NCI-H748 treated with DMSO at 0.1 percent for 48 hours (cell line): ENCODE measurements around the gene TIE1.
A peak's percentile ranks its signal among the peaks of the same experiment; 100 is the strongest.

Experiments used
- DNase-seq: peaks from one replicate; lab custom pipeline; 2025; lab: John Stamatoyannopoulos, UW

Gene TIE1

DNA sequence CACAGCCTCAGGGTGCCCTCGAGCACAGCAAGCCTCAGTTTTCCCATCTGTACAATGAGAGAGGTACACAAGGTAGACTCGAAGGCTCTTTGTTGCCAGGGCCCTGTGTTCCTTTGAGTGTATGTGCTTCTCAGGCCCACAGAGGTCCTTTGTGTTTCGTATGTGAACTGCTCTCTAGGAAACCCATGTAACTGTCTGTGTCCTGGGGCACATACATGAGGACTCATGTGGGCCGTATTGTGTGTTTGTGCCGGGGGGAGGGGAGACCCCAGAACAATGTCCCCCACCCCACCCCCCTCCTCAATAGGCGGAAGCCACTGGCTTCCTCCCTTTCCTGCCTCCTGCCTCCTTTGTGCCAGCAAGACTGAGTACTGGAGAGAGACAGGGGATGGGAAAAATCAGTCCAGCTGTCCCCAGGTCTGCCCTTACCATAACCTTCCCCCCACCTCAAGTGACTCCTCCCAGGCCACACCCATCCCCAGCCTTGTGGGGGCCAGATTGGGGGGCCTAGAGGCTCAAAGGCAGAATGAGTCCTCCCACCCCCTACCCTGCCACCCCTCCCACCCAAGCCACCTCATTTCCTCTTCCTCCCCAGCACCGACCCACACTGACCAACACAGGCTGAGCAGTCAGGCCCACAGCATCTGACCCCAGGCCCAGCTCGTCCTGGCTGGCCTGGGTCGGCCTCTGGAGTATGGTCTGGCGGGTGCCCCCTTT, at the start of gene TIE1:
TIE1 (plus strand) TSS at position 605 of the 717 bp plus-strand sequence; CDS start at position 695, 90 bp downstream.
- DNase-seq, result no peak

DNA sequence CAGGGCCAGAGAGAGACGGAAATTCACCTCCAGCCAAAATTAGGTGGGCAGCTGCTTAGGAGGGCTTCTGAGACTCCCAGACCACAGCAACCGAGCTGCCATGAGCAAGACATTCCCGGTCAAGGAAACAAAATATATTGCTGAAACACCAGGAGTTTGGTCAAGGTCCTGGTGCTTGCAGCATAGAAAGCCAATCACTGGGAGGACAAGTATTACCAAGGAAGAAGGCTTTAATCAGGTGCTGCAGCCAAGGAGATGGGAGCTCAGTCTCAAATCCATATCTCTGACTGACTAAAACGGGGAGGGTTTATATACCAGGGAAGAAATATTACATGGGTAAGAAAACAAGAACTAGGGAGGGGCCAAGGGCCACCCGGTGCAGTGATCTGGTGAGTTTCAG, 49.8 kb upstream of the TIE1 start:
- DNase-seq, result no peak

DNA sequence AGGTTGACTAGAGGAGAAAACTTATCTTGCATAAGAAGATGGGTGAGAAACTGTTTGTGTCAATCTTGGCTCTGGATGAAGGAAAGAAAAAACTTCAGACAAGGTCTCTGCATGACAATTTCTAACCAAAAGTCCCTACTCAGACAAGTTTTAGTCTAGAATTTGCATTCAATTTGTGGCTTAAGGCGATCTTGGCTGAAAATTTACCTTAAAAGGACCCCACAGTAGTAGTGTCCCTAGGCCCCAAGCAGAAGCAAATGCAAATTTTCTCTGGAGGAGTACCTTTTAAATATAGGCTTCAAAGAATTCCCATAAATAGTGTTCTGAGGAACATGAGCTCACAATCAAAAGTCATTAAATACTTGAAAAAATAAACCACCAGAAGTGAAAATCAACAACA, 48.6 kb upstream of the TIE1 start:
- DNase-seq, result no peak

DNA sequence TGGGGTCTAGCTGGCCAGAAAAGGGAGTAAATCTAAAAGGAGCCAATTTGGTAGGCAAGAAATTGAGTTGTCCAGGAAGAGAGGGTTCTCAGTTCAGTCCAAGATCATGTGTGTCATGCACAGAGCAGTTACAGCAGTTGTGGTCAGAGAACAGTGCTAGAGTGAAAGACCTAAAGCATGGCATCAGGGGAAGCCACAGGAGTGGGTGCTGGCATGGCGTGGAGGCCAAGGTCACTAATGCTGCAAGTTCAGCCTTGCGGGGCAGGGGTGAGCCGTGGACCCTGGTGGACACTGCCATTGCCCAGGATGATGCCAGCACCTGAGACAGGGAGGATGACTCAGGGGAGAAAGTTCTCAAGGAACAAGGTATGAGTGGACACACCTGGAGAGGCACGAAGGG, 47.6 kb upstream of the TIE1 start:
- no peak for DNase-seq

DNA sequence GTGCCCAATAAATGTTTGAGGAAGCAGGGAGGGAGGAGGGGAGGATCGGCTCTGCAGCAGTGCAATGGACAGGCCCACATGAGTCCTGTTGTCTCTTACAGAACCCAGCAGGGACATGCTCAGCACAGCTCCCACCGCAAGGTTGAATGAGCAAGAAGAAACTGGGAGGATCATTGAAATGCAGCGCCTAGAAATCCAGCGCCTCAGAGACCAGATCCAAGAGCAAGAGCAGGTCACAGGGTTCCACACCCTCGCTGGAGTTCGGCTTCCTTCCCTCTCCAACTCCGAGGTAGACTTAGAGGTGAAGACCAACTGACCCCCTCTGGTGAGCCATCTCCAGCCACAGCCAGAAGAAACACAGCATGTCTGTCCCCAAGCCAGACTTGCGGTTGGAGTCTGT, 46.9 kb upstream of the TIE1 start:
- DNase-seq, result no peak

DNA sequence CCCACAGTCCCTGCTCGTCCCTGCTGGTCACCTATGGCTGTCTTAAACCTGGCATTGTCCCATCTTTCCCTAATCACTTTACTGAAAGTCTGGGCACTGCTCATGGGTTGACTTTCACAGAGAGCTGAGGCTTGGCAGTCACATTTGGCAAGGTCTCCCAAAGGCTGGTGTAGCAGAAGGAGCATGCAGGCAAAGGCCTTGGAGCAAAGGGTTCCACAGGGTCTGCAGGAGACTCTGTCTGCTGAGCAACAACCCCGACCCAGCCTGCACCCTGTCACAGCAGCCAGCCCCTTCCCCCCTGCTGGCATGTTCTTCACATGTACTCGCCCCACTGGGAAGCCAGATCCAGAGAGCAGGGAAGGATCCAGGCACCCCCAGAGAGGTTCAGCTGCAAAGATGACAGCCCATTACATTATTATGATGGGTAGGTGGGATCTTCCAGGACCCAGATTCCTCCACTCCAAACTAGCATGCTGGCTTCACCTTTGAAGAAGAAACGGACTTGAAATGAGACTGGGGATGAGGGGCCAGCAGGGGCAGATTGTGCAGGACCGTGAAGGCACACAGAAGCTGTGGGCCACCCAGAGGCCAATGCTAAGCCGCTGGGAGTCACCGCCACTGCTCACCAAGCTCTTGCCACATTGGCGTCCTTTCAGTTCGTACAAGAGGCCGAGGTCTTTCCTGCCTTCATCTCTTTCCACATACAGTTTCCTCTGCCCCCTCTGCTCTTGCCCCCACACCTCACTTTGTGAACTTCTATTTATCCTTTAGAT, 45.2 kb upstream of the TIE1 start:
- no peak for DNase-seq

DNA sequence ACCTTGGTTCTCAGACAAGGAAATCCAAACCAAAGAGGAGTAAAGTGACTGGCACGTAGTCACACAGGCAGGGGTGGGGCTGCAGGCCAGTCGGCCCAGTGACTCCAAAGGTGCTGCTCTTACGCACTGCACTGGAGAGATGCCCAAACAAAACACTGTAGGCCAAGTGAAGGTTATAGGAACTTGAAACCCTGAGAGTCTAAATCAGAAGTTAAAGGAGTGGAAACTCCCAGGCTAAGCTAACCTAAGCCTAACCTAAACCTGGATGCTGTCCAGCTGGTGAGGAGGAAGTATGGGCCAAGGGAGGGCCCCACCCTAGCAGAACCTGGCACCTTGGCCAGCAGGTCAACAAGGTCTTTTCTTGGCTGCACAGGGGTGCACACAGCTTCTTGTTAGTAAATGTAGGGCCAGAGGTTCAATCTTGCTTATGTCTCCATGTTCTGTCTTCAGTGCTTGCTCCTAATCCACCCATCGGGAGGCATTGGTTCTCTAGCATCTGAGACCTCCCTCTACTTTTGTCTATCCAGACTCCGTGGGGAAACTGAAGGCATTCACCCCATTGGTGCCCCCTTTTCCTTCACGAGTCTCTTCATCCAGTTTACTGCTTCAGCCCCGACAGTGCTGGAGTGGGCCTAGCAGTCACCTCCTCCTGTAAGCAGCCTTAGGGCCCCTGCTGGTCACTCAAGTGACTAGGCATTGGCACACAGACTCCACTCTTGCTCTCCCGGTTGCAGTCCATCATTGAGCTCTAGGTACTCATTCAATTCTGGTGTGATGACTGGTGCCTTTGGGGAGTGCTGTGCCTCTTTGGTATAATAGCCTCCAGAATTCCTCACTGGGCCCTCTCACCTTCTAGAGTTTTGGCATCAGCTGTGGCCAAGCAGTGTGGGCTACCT, 43.9 kb upstream of the TIE1 start:
- DNase-seq, result no peak

DNA sequence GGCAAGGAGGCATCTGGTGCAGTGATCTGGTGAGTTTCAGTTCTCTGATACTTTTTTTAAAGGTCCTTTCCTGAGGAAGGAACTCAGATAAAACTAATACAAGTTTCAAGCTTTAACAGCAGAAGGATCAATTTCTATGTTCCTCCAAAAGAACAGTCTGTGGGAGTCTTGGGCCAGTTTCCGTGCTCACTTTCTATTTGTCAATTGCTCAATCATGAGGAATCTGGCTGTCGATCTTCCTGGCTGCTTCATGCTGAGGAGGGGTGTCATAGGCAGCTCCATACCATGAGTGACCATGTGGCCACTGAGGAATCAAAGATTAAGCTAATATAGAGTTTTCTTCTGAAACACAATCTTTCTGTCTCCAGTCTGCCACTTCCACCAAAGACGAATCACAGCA, 42.4 kb upstream of the TIE1 start:
- DNase-seq, result no peak

DNA sequence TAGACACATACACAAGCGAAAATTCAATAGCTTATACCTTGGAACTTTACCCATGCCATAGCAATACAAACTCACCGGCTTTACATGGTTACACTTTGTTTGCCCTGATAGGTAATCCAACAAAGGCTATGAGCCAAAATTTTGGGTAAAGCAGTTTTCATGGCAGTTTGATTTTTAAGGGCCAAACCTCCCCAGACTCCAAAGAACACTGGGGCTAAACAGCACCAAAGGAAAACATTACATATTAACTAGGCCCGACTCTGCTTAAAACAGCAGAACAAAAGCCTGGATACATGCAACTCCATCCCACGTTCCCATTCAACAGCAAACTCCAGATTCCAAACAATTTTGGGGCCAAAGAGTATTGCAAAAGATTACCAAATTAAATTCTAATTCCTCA, 35.4 kb upstream of the TIE1 start:
- no peak for DNase-seq

DNA sequence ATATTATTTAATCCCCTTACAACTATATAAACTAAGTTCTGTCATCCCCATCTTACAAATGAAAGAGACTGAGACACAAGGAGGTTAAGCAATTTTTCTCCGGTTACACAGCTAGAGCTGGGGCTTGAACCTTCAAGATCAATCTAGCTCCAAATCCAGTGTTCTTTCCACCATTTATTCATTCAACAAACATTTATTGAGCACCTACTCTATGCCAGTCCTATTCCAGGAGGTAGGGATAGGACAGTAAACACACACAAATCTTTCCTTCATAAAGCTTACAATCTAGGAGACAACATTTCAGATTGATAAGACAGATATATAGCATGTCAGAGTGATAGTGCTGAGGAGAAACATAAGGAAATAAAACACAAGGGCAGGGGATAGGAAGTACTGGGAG, 33.9 kb upstream of the TIE1 start:
- DNase-seq, result no peak

DNA sequence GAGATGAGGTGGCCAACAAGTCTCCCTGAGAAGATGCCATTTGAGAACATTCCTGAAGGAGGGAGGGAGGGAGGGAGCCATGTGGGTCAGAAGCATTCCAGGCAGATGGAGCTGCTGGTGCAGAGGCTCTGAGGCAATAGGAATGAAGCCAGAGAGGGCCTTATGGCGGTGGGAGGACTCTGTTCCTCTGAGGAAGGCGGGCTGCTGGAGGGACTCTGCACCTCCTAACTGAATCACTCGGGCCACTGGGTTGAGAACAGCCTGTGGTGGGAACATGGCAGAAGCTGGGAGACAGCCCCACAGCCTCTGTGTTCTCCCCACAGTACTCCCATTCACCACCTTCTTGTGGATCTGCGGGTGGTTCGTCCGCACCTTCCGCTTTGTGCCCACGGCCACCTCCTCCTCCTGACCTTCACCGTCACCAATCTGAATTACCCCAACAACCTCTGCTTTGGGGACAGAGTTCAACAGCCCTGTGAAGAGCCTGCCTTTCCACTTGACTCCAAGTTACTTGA, 33.4 kb upstream of the TIE1 start:
- no peak for DNase-seq

DNA sequence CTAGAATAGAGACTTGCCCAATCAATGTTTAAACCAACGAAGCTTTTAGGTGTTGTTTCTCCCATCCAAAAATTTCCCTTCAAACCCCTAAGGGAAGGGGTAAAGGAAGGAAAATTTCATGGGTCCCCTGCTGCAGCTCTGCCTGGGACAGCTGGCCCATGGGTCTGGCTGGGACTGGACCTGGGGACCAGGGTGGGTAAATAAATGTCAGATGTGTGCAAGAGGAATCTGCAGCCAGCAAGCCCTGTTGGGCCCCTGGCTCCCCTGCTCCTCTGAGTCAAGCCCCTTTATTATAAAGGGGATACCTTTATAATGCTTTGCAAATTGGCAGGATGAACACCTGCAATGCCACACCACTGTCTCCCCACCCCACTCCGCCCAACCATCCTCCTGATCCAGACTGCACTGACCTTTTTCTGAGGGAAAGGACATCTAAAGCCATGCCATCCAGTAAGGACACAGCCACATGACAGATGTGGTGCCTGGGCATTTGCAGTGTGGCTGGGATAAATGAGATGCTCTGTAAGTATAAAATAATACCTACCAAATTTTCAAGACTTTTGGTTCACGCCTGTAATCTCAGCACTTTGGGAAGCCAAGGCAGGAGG, 32.9 kb upstream of the TIE1 start:
- DNase-seq, result no peak

DNA sequence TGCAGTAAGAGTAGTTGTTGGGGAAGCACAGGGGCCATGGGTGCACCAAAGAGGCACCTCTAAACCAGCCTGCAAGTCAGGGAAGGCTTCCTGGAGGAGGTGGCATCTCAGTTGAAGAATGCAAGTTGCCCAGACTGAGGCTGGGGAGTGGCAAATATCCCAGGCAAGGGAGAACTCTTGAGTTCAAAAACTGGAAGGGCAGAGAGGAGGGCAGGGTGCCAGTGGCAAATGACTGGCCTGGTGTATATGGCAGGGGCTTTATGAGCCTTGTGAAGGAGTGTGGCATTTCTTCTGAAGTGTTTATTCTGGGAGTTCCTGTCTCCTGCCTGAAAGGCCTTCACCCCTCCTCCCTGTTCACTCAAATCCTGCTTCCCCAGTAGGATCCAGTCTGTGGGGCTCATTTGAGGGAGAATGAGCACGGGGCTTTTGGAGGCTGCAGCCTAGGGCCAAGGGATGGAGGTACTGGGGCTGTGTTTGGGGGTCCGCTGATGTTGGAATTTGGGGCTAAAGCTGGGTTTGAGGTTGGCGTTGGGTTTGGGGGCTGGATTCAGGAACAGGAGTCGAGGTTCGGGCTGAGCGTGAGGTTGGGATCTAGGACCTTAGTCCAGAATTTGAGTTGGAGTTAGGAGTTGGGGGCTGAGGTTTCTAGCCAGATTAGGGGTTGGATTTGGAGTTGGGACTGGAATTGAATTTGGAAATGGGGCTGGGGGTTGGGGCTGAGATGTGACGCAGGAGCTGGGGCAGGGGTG, 31.0 kb upstream of the TIE1 start, which contains the start of gene TMEM125:
TMEM125 (plus strand) TSS at position 357 of the 749 bp plus-strand sequence. CDS start 2,740 bp downstream, outside the sequence.
- no peak for DNase-seq

DNA sequence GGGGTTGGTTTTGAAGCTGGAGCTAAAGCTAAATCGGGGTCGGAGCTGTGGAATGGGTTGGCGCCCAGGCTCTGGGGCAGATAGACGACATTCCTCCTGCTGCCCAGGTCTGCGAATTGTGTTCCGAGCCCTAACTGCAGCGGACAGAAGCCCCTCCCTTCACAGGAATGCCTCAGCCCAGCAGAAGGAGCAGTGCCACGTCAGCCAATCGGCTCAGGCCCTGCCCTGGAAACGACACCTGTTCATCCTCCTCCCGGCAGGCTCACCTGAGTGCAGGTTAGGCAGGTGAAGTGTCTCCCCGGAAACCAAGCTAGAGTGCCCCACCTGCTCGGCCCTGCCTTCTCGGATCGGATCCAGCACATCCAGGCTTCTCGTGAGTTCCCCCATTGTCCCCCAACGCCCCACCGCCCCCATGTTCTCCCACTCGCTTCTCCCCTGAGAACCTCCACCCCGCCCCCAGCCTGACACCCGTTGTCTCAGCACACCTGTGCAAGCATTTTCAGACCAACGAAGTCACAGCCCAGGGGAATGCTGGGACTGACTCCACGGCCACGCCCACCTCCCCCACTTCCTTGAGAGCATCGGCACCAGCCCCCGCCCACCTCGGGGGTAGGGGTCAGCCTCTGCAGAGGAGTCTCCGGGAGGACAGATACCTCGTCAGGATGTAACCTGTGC, 30.2 kb upstream of the TIE1 start:
- peak; percentile 100 for DNase-seq

DNA sequence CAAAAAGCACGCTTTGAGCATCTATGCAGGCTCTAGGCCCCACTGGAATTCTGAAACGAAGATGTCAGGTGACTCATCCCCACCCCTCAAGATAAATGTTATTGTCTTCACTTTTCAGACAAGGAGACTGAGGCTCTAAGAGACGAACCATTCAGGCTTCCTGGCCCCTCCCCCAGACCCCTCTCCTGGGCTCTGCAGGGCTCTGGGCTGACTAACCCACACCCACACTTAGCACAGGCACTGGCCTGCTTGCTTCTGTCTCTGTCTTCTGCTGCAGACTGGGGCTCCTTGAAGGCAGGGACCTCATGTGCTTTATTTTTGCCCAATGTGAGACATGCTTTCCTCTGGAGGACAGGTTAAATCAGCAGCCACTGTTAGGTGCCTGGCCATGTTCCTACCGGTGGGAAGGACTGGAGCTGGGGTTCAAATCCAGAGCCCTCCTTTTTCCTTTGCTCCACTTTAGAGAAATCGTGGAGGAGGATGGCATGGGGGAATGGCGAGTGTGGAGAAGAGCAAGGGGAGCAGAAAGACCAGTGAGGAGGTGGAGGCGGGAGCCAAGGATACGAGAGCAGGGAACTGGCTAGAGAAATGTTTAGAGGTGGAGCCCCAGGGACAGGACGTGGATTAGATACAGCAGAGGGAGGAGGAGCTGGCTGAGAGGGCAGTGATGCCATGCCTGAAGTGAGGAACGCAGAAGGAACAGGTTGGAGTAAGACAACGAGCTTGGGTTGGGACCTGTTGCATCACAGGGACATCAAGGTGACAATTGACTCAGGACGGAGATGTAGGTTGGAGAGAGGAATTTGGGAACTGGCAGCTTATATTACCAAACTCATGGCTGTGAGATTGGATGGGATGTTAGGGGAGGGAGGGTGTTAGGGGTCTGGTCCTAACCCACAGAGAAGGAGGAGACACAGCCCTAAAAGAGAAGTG, 29.3 kb upstream of the TIE1 start:
- no peak for DNase-seq

DNA sequence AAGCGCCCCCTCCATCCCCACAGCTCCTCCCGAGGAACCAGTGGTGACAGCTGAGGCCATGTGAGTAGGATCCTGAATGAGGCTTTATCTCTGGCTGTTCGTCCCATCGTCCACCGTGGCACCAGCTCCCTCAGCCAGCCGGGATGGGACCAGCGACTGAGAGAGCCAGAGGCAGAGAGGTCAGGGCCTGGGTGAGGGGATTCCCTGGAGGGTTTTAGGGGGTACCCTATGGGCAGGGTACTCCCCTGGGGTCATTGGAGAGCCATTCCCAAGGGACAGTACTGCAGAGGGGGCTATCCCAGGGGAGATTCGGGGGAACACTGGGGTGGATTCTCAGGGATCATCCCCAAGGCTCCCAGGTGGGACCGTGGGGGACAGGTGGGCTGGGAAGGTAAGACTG, 28.6 kb upstream of the TIE1 start:
- no peak for DNase-seq

DNA sequence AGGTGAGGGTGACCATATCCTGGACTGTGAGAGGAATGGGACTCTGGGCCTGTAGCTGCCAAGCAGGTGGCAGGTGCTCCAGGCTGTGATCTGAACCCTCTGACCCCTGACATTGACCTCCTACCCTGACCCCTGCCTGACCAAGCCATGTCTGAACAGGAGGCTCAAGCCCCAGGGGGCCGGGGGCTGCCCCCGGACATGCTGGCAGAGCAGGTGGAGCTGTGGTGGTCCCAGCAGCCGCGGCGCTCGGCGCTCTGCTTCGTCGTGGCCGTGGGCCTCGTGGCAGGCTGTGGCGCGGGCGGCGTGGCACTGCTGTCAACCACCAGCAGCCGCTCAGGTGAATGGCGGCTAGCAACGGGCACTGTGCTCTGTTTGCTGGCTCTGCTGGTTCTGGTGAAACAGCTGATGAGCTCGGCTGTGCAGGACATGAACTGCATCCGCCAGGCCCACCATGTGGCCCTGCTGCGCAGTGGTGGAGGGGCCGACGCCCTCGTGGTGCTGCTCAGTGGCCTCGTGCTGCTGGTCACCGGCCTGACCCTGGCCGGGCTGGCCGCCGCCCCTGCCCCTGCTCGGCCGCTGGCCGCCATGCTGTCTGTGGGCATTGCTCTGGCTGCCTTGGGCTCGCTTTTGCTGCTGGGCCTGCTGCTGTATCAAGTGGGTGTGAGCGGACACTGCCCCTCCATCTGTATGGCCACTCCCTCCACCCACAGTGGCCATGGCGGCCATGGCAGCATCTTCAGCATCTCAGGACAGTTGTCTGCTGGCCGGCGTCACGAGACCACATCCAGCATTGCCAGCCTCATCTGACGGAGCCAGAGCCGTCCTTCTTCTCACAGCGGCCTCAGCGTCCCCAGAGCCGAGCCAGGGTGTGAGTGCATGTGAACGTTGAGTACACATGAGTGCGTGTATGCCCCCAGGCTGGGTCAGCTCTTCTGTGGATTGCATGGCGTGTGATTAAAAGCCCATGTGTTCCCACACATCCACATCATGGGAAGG, 27.9 kb upstream of the TIE1 start:
- no peak for DNase-seq

DNA sequence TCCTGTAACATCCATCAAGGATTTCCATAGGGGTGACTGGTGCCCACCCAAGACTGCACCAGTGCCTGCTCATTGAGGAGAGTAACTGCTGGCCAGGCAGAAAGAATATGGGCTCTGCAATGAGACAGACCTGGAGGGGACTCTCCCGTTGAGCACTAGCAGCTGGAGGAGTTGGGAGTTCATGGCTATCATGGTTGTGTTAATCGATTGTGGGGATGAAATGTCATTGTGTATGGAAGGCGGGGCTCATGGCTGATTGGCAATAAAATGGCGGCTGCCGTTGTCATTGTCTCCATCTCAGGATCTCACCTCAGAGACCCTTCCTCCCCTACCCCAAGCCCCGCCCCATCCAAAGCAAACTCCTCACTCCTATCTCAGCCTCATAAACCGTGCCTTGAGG, 27.1 kb upstream of the TIE1 start:
- no peak for DNase-seq
